Osteocyte (in vitro differentiated cells): ENCODE data around the gene KRTAP4-7. TPM values are rescaled to one million over a fixed set of nuclear protein-coding genes. Genes with fewer than 3 reads are reported as not detected.
"Not testable (repeated sequence)": the region's sequence is repeated elsewhere in the genome, so short reads cannot be mapped to it uniquely, and the experiment has no call there.

Source experiments
- DNase-seq: peaks from one replicate; pipeline ENCODE4 v3.0.0; 2021; ENCODE audit warnings: mixed read lengths; ENCODE audit not compliant: unreplicated experiment; ENCODE audit errors: extremely low spot score
- H3K27ac Mint-ChIP-seq: one replicate; pipeline ENCODE4 v1.8.0; 2021; ENCODE audit warnings: mild to moderate bottlenecking, mixed read lengths; ENCODE audit not compliant: unreplicated experiment
- H3K27me3 Mint-ChIP-seq: one replicate; pipeline ENCODE4 v1.8.0; 2021; ENCODE audit warnings: mixed read lengths; ENCODE audit not compliant: unreplicated experiment
- H3K36me3 Mint-ChIP-seq: one replicate; pipeline ENCODE4 v1.8.0; 2021; ENCODE audit warnings: mixed read lengths; ENCODE audit not compliant: unreplicated experiment
- H3K4me1 Mint-ChIP-seq: one replicate; pipeline ENCODE4 v1.8.0; 2021; ENCODE audit warnings: mixed read lengths; ENCODE audit not compliant: unreplicated experiment
- H3K4me3 Mint-ChIP-seq: one replicate; pipeline ENCODE4 v1.8.0; 2021; ENCODE audit warnings: mild to moderate bottlenecking, moderate library complexity, mixed read lengths; ENCODE audit not compliant: unreplicated experiment
- H3K9me3 Mint-ChIP-seq: one replicate; pipeline ENCODE4 v1.8.0; 2021; ENCODE audit warnings: mixed read lengths; ENCODE audit not compliant: unreplicated experiment
- CTCF ChIP-seq: fragments of 200-600 bp; sonication (generic); IDR thresholded peaks from 2 replicates; pipeline ENCODE4 v1.5.0; 2021; ENCODE audit warnings: antibody characterized with exemption, mild to moderate bottlenecking, moderate library complexity
- total RNA-seq: library from RNA; stranded (reverse); gene quantifications from 2 replicates; pipeline ENCODE4 v1.2.1, GENCODE V29; 2021

KRTAP4-7 gene
- total RNA-seq, 1 donor from 2014 or later = not detected

DNA sequence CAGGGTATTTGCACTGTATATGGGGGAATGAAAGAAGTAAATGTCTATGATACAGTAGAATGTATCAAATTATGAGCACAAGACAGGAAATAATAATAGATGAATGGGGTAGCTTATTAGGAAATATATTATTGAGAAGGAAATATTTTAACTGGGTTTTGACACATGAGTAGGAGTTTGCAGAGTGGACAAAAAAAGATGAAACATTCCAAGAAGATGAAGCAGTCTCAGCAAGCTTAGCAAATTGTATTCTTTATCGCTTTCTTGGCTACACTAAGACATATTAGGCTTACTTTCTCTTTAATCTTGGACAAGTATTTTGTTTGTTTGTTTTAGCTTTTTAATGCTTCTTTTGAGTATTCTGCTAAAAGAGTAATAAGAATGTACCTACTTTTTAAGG, 19.9 kb downstream of the KRTAP4-7 start:
- H3K4me1 Mint-ChIP-seq = peaks cover 40% of the 10 kb centered on the region
- no peaks in the 10 kb centered on the region for H3K36me3 Mint-ChIP-seq
- H3K9me3 Mint-ChIP-seq = no peaks in the 10 kb centered on the region
- no peak overlapping the region for H3K27ac Mint-ChIP-seq
- H3K4me3 Mint-ChIP-seq = no peak overlapping the region
- TF ChIP-seq CTCF = no peak
- no peaks in the 10 kb centered on the region for H3K27me3 Mint-ChIP-seq
- no peak for DNase-seq

DNA sequence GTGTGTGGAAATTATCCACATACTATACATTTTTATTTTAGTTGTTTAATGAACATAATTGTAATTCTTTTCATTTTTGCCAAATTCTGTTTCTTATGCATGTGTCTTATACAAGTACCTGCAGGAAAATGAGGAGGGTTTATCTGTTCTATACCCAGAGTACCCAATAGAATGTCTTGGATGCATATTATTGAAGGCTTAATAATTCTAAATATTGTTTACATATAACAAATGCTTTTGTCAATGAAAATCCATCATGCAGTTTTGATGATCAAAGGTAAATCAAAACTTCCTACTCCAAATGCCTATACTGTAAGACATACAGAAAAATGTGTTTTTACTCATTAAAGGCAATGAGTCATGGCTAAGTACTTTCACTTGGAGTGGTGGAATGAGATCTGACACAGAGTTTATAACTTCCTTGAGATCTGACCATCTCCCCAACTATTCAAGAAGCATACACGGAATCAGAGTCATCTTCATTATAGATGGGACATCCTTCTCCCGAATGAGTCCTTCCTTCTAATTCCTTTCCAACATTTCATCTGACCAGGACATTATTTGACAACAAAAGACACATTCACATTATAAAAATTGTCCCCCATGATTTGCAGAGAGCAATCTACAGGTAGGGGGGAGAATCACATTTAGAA, 20.6 kb downstream of the KRTAP4-7 start:
- H3K4me1 Mint-ChIP-seq = peaks cover 38% of the 10 kb centered on the region
- not testable (repeated sequence) for H3K9me3 Mint-ChIP-seq, H3K36me3 Mint-ChIP-seq, H3K4me3 Mint-ChIP-seq, DNase-seq, H3K27me3 Mint-ChIP-seq
- peak overlapping the region; percentile 27 for H3K27ac Mint-ChIP-seq

DNA sequence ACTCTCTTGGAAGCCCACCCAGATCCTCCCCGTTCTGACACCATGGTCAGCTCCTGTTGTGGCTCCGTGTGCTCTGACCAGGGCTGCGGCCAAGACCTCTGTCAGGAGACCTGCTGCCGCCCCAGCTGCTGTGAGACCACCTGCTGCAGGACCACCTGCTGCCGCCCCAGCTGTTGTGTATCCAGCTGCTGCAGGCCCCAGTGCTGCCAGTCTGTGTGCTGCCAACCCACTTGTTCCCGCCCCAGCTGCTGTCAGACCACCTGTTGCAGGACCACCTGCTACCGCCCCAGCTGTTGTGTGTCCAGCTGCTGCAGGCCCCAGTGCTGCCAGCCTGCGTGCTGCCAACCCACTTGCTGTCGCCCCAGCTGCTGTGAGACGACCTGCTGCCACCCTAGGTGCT, 21.4 kb downstream of the KRTAP4-7 start, which contains the start of gene KRTAP4-9:
Gene KRTAP4-9, plus strand, starts transcription at position 43 of the 400 bp plus-strand sequence. Its CDS starts 0 bp downstream, at position 43.
- H3K4me3 Mint-ChIP-seq, H3K27me3 Mint-ChIP-seq, H3K36me3 Mint-ChIP-seq, H3K9me3 Mint-ChIP-seq, DNase-seq: not testable (repeated sequence)
- Mint-ChIP-seq H3K4me1 (peaks cover 30% of the 10 kb centered on the region), H3K27ac (peak within 1 kb of the TSS; percentile 27)

GRCh38 chr17:41107941-41108450, 24.0 kb downstream of the KRTAP4-7 start:
- Mint-ChIP-seq H3K27me3 (no peaks in the 10 kb centered on the region), H3K9me3 (peaks cover 8% of the 10 kb centered on the region), H3K36me3 (peaks cover 6% of the 10 kb centered on the region), H3K4me3 (no peak overlapping the region), H3K4me1 (peaks cover 29% of the 10 kb centered on the region), H3K27ac (no peak overlapping the region)
- TF ChIP-seq CTCF = no peak
- DNase-seq = no peak

- not testable (repeated sequence) for H3K27me3 Mint-ChIP-seq, H3K27ac Mint-ChIP-seq, H3K36me3 Mint-ChIP-seq, H3K4me3 Mint-ChIP-seq, DNase-seq
- H3K9me3 Mint-ChIP-seq = peaks cover 11% of the 10 kb centered on the region
- H3K4me1 Mint-ChIP-seq = peaks cover 20% of the 10 kb centered on the region
Measured at GRCh38 chr17:41108728-41109386, 24.9 kb downstream of the KRTAP4-7 start.

- Mint-ChIP-seq H3K4me3 (no peak overlapping the region), H3K27ac (no peak overlapping the region), H3K9me3 (peaks cover 11% of the 10 kb centered on the region), H3K36me3 (peaks cover 6% of the 10 kb centered on the region), H3K4me1 (peaks cover 3% of the 10 kb centered on the region), H3K27me3 (no peaks in the 10 kb centered on the region)
- TF ChIP-seq CTCF = no peak
- DNase-seq = no peak
Measured at GRCh38 chr17:41111151-41111885, 27.4 kb downstream of the KRTAP4-7 start.
